ENCODE results near the gene SLC66A2. TPM values are rescaled to one million over a fixed set of nuclear protein-coding genes. Genes with fewer than 3 reads are reported as not detected.

The SLC66A2 gene
- total RNA-seq, 2 donors from 2014 or later: 35.1 to 40.1 TPM

GRCh38 chr18:79943608-79944125, 7.8 kb downstream of the SLC66A2 start:
- peaks cover 4 to 20% of the 10 kb centered on the region in 2 donors for H3K36me3 Mint-ChIP-seq (ENCODE audit: insufficient read depth in 2 of 2)
- H3K27me3 Mint-ChIP-seq (ENCODE audit: low read depth): no peaks in the 10 kb centered on the region
- H3K4me3 Mint-ChIP-seq: peak overlapping the region in 1 of 2 donors; percentile 64
- ATAC-seq (replicated peaks in 1 of 2) (no peak), DNase-seq (no peak)
- no peak overlapping the region for H3K27ac Mint-ChIP-seq
- H3K9me3 Mint-ChIP-seq: no peaks in the 10 kb centered on the region
- H3K4me1 Mint-ChIP-seq (ENCODE audit: low read depth): peaks cover 35% of the 10 kb centered on the region

DNA sequence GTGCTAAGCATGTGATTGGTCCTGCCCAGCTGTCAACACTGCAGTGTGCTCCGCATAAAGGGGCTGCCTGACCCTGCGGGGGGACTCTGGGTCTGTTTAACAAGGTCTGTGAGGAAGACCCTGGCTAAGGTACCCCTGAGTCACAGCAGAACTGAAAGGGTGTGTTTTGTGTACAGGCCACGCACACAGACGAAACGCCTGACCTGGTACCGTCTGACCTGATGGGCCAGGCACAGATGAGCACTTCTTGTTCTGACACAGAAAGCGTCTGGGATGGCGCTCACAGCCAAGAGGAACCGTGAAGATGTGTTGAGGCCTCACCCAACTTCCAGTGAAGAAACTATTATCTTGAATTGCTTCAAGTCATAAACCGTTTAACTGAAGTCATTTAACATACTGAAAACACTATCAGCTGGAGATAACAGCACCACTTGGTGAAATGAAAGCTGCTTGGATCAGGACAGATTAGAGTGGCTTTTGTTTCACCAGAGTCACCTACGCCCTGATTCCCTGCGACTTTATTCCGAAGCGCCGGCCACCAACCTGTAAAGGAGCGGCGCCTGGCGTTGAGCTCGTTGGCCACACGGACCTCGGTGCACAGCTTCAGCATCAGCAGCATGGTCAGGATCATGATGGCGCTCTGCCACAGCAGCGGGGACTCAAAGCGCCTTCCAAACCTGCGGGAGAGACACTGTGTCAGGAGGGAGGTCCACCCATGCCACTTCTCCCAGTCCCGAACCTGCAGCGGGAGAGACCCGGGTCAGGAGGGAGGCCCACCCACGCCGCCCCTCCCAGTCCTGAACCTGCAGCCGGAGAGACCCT, 8.5 kb downstream of the SLC66A2 start:
- peaks cover 5 to 20% of the 10 kb centered on the region in 2 donors for H3K36me3 Mint-ChIP-seq (ENCODE audit: insufficient read depth in 2 of 2)
- no peak overlapping the region for H3K27ac Mint-ChIP-seq
- no peak overlapping the region for H3K4me3 Mint-ChIP-seq

DNA sequence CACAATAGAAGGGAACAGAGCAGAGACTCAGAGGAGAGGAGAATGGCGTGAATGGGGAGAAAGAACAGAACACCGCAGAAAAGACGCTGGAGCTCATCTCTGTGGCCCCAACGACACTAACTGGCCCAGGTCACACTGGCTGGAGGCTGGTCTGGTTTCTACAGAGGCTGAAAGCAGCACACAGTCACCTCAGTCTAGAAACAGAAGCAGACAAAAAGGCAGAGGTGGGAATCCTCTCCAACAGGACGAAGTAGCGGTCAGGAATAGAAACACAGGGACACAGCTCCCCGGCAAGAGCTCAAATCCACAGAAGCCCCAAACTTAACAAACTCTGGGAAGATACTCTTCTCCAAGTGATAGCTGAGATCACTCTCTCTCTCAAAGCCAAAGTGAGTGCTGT, 9.2 kb downstream of the SLC66A2 start:
- Mint-ChIP-seq H3K4me1 (ENCODE audit: low read depth) (peaks cover 30% of the 10 kb centered on the region), H3K27ac (no peak overlapping the region), H3K27me3 (ENCODE audit: low read depth) (no peaks in the 10 kb centered on the region), H3K4me3 (no peak overlapping the region), H3K9me3 (no peaks in the 10 kb centered on the region), H3K36me3 (ENCODE audit: insufficient read depth in 2 of 2) (peaks cover 12 to 28% of the 10 kb centered on the region in 2 donors)
- DNase-seq (no peak), ATAC-seq (replicated peaks in 1 of 2) (no peak)

More for the DNA sequence above, 8.5 kb downstream of the SLC66A2 start:
- ATAC-seq (replicated peaks in 1 of 2): no peak
- Mint-ChIP-seq H3K27me3 (ENCODE audit: low read depth) (no peaks in the 10 kb centered on the region), H3K9me3 (no peaks in the 10 kb centered on the region), H3K4me1 (ENCODE audit: low read depth) (peaks cover 32% of the 10 kb centered on the region)
- no peak for DNase-seq

GRCh38 chr18:79941473-79942119, 9.9 kb downstream of the SLC66A2 start:
- Mint-ChIP-seq H3K4me1 (ENCODE audit: low read depth) (peaks cover 25% of the 10 kb centered on the region), H3K36me3 (ENCODE audit: insufficient read depth in 2 of 2) (peaks cover 14 to 34% of the 10 kb centered on the region in 2 donors), H3K9me3 (no peaks in the 10 kb centered on the region), H3K4me3 (no peak overlapping the region), H3K27ac (no peak overlapping the region), H3K27me3 (ENCODE audit: low read depth) (no peaks in the 10 kb centered on the region)
- ATAC-seq (replicated peaks in 1 of 2): no peak
- DNase-seq: no peak

DNA sequence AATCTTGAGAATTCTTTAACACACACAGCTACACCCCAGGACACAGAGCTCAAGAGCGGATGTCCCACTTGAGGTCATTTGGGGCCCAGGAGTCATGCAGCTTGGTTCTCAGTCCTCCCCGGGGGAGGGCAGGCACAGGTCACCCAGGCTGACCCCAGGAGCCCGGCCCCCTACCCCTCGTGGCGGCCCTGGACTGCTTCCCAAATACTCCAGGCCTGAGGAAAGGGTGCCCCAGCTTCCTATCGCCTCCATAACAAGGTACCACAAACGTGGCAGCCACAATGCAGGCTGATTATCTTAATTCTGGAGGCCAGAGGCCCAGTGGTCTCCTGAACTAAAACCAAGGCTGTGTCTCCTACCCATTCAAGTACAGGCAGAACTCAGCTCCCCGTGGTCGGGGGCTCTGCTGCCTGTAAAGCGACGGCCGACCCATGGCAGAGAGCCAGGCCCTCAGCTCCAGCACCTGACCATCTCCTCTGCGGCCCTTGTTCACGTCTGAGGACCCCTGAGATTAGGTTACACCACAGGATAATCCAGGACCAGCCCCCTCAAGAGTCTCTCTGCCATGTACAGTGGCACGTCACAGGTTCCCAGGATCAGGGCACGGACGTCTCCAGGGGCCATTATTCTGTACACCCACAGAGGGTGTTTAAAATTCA, 10.5 kb downstream of the SLC66A2 start:
- Mint-ChIP-seq H3K27ac (no peak overlapping the region), H3K36me3 (ENCODE audit: insufficient read depth in 2 of 2) (peaks cover 15 to 40% of the 10 kb centered on the region in 2 donors)

DNA sequence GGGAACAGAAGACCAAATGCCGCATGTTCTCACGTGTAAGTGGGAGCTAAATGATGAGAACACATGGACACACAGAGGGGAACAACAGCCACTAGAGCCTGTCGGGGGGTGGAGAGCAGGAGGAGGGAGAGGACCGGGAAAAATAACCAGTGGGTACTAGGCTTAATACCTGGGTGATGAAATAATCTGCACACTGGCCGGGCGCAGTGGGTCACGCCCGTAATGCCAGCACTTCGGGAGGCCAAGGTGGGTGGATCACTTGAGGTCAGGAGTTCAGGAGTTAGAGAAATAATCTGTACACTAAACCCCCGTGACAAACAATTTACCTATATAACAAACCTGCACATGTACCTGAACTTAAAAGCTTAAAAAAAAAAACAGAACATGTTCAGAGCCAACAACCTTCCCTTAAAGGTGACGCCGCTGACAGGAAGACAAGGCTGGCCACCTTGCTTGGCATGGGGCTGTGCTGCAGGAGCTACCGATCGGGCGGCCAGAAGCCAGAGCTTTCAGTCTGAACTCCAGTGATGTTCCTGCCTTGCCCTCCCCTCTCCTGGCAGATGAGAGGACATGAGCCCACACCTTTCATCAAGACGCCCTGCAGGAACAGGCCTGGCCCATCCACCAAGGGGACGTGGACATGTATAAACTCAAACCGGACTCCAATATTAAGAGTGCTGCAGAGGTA, 11.2 kb downstream of the SLC66A2 start:
- H3K9me3 Mint-ChIP-seq: peaks cover 3 to 6% of the 10 kb centered on the region in 2 donors
- H3K27me3 Mint-ChIP-seq (ENCODE audit: low read depth): no peaks in the 10 kb centered on the region
- DNase-seq (no peak), ATAC-seq (replicated peaks in 1 of 2) (no peak)
- peaks cover 20 to 46% of the 10 kb centered on the region in 2 donors for H3K36me3 Mint-ChIP-seq (ENCODE audit: insufficient read depth in 2 of 2)
- H3K4me1 Mint-ChIP-seq (ENCODE audit: low read depth): peaks cover 14% of the 10 kb centered on the region
- H3K4me3 Mint-ChIP-seq: no peak overlapping the region
- no peak overlapping the region for H3K27ac Mint-ChIP-seq

More for the DNA sequence above, 10.5 kb downstream of the SLC66A2 start:
- H3K4me1 Mint-ChIP-seq (ENCODE audit: low read depth): peaks cover 18% of the 10 kb centered on the region
- no peak for ATAC-seq (replicated peaks in 1 of 2)
- H3K4me3 Mint-ChIP-seq: no peak overlapping the region
- H3K9me3 Mint-ChIP-seq: peaks cover 0 to 2% of the 10 kb centered on the region in 2 donors
- H3K27me3 Mint-ChIP-seq (ENCODE audit: low read depth): no peaks in the 10 kb centered on the region
- no peak for DNase-seq

GRCh38 chr18:79939096-79939495, 12.4 kb downstream of the SLC66A2 start:
- no peak for DNase-seq
- H3K27ac Mint-ChIP-seq: no peak overlapping the region
- no peaks in the 10 kb centered on the region for H3K27me3 Mint-ChIP-seq (ENCODE audit: low read depth)
- H3K4me1 Mint-ChIP-seq (ENCODE audit: low read depth): peaks cover 2% of the 10 kb centered on the region
- peaks cover 4 to 9% of the 10 kb centered on the region in 2 donors for H3K9me3 Mint-ChIP-seq
- peaks cover 29 to 52% of the 10 kb centered on the region in 2 donors for H3K36me3 Mint-ChIP-seq (ENCODE audit: insufficient read depth in 2 of 2)
- H3K4me3 Mint-ChIP-seq: no peak overlapping the region
- ATAC-seq (replicated peaks in 1 of 2): no peak

GRCh38 chr18:79938196-79938595, 13.3 kb downstream of the SLC66A2 start:
- no peak overlapping the region for H3K27ac Mint-ChIP-seq
- no peak for ATAC-seq (replicated peaks in 1 of 2)
- no peaks in the 10 kb centered on the region for H3K27me3 Mint-ChIP-seq (ENCODE audit: low read depth)
- H3K4me3 Mint-ChIP-seq: no peak overlapping the region
- peaks cover 8 to 12% of the 10 kb centered on the region in 2 donors for H3K9me3 Mint-ChIP-seq
- no peaks in the 10 kb centered on the region for H3K4me1 Mint-ChIP-seq (ENCODE audit: low read depth)
- peaks cover 32 to 61% of the 10 kb centered on the region in 2 donors for H3K36me3 Mint-ChIP-seq (ENCODE audit: insufficient read depth in 2 of 2)
- no peak for DNase-seq

DNA sequence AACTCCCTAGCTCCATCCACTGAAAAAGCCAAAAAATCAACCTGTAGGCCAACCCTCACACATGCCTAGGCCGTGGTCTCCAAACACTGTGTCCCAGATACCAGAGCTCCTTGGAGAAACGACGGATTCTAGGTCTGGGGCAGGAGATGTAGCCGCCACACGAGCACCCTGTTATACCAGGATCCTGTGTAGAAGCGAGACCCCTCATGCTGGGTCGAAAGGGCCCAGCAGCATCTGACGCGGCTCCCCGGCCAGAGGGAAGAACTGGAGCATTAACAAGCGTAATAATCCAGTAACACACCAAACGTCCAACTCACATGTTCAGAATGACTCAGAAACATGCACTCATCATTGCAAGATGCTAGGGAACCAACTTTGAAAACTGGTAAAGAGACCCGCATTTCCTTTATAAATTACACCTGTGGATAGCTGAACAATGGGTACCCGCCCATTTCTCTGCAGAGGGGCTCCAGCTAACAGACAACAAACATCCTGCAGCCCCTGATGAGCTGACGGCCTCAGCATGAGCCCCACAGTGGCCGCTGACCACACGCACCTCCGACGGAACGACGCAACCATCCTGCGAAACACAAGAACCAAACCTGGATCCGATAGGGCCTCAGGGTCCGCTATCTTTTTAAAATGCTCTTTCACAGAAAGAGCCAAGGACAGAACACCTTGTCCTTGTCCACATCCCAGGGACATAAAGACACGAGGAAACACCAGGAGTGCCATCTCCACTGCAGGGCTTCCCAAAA, 14.2 kb downstream of the SLC66A2 start:
- Mint-ChIP-seq H3K27ac (no peak overlapping the region), H3K4me3 (no peak overlapping the region), H3K4me1 (ENCODE audit: low read depth) (no peaks in the 10 kb centered on the region), H3K27me3 (ENCODE audit: low read depth) (no peaks in the 10 kb centered on the region), H3K9me3 (peaks cover 12 to 19% of the 10 kb centered on the region in 2 donors), H3K36me3 (ENCODE audit: insufficient read depth in 2 of 2) (peaks cover 40 to 67% of the 10 kb centered on the region in 2 donors)
- no peak for ATAC-seq (replicated peaks in 1 of 2)
- no peak for DNase-seq

GRCh38 chr18:79936641-79937040, 14.8 kb downstream of the SLC66A2 start:
- H3K9me3 Mint-ChIP-seq: peaks cover 12 to 23% of the 10 kb centered on the region in 2 donors
- H3K4me3 Mint-ChIP-seq: no peak overlapping the region
- no peak for DNase-seq
- H3K4me1 Mint-ChIP-seq (ENCODE audit: low read depth): no peaks in the 10 kb centered on the region
- ATAC-seq (replicated peaks in 1 of 2): no peak
- H3K36me3 Mint-ChIP-seq (ENCODE audit: insufficient read depth in 2 of 2): peaks cover 43 to 66% of the 10 kb centered on the region in 2 donors
- H3K27me3 Mint-ChIP-seq (ENCODE audit: low read depth): no peaks in the 10 kb centered on the region
- H3K27ac Mint-ChIP-seq: no peak overlapping the region

DNA sequence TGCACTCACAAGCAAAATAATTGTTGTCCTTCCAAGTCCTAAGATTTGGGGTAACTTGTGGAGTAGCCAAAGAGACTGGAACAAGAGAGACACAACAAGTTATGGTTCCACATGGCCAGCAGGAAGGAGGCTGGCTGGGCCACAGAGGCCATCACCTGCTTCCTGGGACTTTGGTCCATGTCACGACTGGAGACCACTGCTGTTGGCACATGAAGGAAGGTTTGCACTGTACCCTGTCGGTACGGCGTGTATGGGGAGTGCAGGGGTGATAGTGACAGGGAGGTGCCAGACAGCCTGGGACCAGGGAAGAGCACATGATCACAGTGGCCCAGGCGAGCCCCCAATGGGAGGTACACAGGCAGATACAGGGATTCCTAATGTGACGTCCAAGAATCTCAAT, 15.5 kb downstream of the SLC66A2 start:
- no peak overlapping the region for H3K27ac Mint-ChIP-seq
- peaks cover 46 to 72% of the 10 kb centered on the region in 2 donors for H3K36me3 Mint-ChIP-seq (ENCODE audit: insufficient read depth in 2 of 2)
- H3K4me1 Mint-ChIP-seq (ENCODE audit: low read depth): no peaks in the 10 kb centered on the region
- peaks cover 16 to 23% of the 10 kb centered on the region in 2 donors for H3K9me3 Mint-ChIP-seq
- no peak for ATAC-seq (replicated peaks in 1 of 2)
- no peak overlapping the region for H3K4me3 Mint-ChIP-seq
- DNase-seq: no peak
- no peaks in the 10 kb centered on the region for H3K27me3 Mint-ChIP-seq (ENCODE audit: low read depth)

DNA sequence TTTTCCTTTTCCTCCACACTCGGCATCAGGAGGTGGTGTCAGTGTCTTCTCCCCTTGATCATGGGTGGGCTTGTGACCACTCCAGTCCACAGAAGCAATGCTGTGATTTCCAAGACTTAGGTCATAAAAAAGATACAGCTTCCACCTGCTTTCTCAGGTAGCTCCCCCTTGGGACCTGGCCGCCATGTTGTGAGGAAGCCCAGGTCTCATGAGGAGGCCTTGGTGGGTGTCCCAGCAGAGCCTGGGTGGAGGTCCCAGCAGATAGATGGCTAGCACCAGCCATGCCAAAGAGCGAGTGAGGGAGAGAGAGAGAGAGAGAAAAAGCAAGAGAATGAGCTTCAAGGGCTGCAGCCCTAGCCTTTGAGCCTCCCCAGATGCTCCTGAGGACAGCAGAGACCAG, 16.0 kb downstream of the SLC66A2 start:
- Mint-ChIP-seq H3K9me3 (peaks cover 16 to 23% of the 10 kb centered on the region in 2 donors), H3K36me3 (ENCODE audit: insufficient read depth in 2 of 2) (peaks cover 46 to 72% of the 10 kb centered on the region in 2 donors), H3K4me3 (no peak overlapping the region), H3K4me1 (ENCODE audit: low read depth) (no peaks in the 10 kb centered on the region), H3K27me3 (ENCODE audit: low read depth) (no peaks in the 10 kb centered on the region), H3K27ac (no peak overlapping the region)
- no peak for ATAC-seq (replicated peaks in 1 of 2)
- DNase-seq: no peak
